Measurements from ENCODE around the gene R3HDML. TPM values are rescaled to one million over a fixed set of nuclear protein-coding genes. Genes with fewer than 3 reads are reported as not detected.

The R3HDML gene
- total and polyA plus RNA-seq, 10 of the 15 experiments (the other 5 are each of a cell fraction or from before 2014, with no cell fraction given), result not detected

- TF ChIP-seq, protein P1, sequence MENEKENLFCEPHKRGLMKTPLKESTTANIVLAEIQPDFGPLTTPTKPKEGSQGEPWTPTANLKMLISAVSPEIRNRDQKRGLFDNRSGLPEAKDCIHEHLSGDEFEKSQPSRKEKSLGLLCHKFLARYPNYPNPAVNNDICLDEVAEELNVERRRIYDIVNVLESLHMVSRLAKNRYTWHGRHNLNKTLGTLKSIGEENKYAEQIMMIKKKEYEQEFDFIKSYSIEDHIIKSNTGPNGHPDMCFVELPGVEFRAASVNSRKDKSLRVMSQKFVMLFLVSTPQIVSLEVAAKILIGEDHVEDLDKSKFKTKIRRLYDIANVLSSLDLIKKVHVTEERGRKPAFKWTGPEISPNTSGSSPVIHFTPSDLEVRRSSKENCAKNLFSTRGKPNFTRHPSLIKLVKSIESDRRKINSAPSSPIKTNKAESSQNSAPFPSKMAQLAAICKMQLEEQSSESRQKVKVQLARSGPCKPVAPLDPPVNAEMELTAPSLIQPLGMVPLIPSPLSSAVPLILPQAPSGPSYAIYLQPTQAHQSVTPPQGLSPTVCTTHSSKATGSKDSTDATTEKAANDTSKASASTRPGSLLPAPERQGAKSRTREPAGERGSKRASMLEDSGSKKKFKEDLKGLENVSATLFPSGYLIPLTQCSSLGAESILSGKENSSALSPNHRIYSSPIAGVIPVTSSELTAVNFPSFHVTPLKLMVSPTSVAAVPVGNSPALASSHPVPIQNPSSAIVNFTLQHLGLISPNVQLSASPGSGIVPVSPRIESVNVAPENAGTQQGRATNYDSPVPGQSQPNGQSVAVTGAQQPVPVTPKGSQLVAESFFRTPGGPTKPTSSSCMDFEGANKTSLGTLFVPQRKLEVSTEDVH (IDR thresholded peaks at IDR 0.05; ENCODE audit: low read depth, partially characterized antibody), result no peak
- TF ChIP-seq MAX (IDR thresholded peaks at IDR 0.05; ENCODE audit: low read depth, low read length), result no peak
- no peak for TF ChIP-seq WRNIP1 (IDR thresholded peaks at IDR 0.05; ENCODE audit: borderline replicate concordance, low read depth, low read length)
- no peak for TF ChIP-seq TCF7 (IDR thresholded peaks at IDR 0.05; ENCODE audit: borderline replicate concordance)
- TF ChIP-seq, protein P2, sequence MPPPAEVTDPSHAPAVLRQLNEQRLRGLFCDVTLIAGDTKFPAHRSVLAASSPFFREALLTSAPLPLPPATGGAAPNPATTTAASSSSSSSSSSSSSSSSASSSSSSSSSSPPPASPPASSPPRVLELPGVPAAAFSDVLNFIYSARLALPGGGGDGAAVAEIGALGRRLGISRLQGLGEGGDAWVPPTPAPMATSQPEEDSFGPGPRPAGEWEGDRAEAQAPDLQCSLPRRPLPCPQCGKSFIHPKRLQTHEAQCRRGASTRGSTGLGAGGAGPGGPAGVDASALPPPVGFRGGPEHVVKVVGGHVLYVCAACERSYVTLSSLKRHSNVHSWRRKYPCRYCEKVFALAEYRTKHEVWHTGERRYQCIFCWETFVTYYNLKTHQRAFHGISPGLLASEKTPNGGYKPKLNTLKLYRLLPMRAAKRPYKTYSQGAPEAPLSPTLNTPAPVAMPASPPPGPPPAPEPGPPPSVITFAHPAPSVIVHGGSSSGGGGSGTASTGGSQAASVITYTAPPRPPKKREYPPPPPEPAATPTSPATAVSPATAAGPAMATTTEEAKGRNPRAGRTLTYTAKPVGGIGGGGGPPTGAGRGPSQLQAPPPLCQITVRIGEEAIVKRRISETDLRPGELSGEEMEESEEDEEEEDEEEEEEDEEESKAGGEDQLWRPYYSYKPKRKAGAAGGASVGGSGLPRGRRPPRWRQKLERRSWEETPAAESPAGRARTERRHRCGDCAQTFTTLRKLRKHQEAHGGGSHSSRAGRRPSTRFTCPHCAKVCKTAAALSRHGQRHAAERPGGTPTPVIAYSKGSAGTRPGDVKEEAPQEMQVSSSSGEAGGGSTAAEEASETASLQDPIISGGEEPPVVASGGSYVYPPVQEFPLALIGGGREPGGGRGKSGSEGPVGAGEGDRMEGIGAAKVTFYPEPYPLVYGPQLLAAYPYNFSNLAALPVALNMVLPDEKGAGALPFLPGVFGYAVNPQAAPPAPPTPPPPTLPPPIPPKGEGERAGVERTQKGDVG (CRISPR knock-in tag; IDR thresholded peaks at IDR 0.05), result no peak
- TF ChIP-seq TAF1 (IDR thresholded peaks at IDR 0.05; ENCODE audit: borderline replicate concordance, low read depth, low read length), result no peak
- no peak for TF ChIP-seq JUNB (IDR thresholded peaks at IDR 0.05)
- no peak for TF ChIP-seq KLF5 (IDR thresholded peaks at IDR 0.05; ENCODE audit: partially characterized antibody)
- TF ChIP-seq MLLT1 (IDR thresholded peaks at IDR 0.05), result no peak
- TF ChIP-seq BRCA1 (IDR thresholded peaks at IDR 0.05; ENCODE audit: low read depth, low read length), result no peak
Observed at GRCh38 chr20:44367746-44368145, 30.9 kb downstream of the R3HDML start (continued).
